ENCODE measurements around the gene AMZ2. TPM values are rescaled to one million over a fixed set of nuclear protein-coding genes. Genes with fewer than 3 reads are reported as not detected.

Gene AMZ2
- total RNA-seq, 2 experiments from 2014 or later = 120 to 134 TPM

DNA sequence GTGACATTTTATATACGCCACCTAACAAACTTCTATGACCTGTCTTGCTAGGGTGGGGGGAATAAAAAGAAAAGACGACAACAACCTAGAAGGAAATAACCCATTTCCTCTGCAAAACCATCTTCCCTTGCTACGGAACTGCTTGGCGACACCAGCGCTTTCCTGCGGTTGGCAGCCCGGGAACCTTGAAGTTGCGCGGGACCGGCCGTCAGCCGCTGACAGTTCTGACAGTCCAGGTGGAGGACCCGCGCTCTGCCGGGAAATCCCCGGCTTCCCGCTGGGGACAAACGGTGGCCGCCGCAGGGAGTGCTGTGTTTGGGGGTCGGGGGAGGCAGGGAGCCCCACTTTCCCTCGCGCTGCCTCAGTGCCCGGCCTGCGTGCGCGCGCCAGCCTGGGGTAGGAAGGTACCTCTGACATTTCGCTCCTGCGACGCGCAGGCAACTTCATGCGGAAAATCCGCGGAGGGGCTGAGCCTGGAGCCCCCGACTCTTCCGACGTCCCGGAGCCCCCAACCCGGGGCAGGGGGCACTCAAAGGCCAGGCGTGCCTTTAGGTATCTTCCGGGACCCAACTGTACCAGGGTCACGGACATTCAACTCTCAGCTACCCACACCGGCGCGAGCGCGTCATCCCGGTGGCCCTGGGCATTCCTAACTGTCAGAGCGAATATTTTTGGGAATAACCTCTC lies 42.6 kb downstream of the AMZ2 start:
- H3K4me3 Mint-ChIP-seq = peak overlapping the region; percentile 97
- peak; percentile 67 for DNase-seq
- no peaks in the 10 kb centered on the region for H3K27me3 Mint-ChIP-seq
- peaks cover 18% of the 10 kb centered on the region for H3K36me3 Mint-ChIP-seq
- H3K9me3 Mint-ChIP-seq = peaks cover 2% of the 10 kb centered on the region
- peaks cover 43% of the 10 kb centered on the region for H3K4me1 Mint-ChIP-seq
- peak overlapping the region; percentile 98 for H3K27ac Mint-ChIP-seq

GRCh38 chr17:68290955-68291835 lies 43.4 kb downstream of the AMZ2 start, which contains the start of the genes ARSG and SLC16A6:
Gene ARSG (plus strand): TSS chr17:68291495. CDS start chr17:68307494, 15,999 bp downstream.
Gene SLC16A6 (minus strand): TSS chr17:68291127. CDS start chr17:68278320, 12,807 bp downstream.
- DNase-seq = peak; percentile 90
- peaks cover 18% of the 10 kb centered on the region for H3K36me3 Mint-ChIP-seq
- no peaks in the 10 kb centered on the region for H3K27me3 Mint-ChIP-seq
- peak within 1 kb of the TSS; percentile 98 for H3K27ac Mint-ChIP-seq
- peaks cover 2% of the 10 kb centered on the region for H3K9me3 Mint-ChIP-seq
- H3K4me3 Mint-ChIP-seq = peak within 1 kb of the TSS; percentile 97
- peaks cover 47% of the 10 kb centered on the region for H3K4me1 Mint-ChIP-seq

- Mint-ChIP-seq H3K27ac (peak overlapping the region; percentile 91), H3K4me1 (peaks cover 55% of the 10 kb centered on the region), H3K27me3 (no peaks in the 10 kb centered on the region), H3K36me3 (peaks cover 19% of the 10 kb centered on the region), H3K9me3 (peaks cover 2% of the 10 kb centered on the region), H3K4me3 (peak overlapping the region; percentile 84)
- DNase-seq = peak; percentile 91
Measured at GRCh38 chr17:68291836-68292688, 44.2 kb downstream of the AMZ2 start.

GRCh38 chr17:68292689-68293040 lies 44.8 kb downstream of the AMZ2 start:
- H3K9me3 Mint-ChIP-seq = peaks cover 2% of the 10 kb centered on the region
- peak overlapping the region; percentile 84 for H3K4me3 Mint-ChIP-seq
- peaks cover 60% of the 10 kb centered on the region for H3K4me1 Mint-ChIP-seq
- H3K36me3 Mint-ChIP-seq = peaks cover 23% of the 10 kb centered on the region
- peak overlapping the region; percentile 91 for H3K27ac Mint-ChIP-seq
- DNase-seq = no peak
- no peaks in the 10 kb centered on the region for H3K27me3 Mint-ChIP-seq

GRCh38 chr17:68293490-68294195 lies 45.8 kb downstream of the AMZ2 start:
- Mint-ChIP-seq H3K9me3 (peaks cover 2% of the 10 kb centered on the region), H3K27me3 (no peaks in the 10 kb centered on the region), H3K4me3 (no peak overlapping the region), H3K36me3 (peaks cover 19% of the 10 kb centered on the region), H3K4me1 (peaks cover 60% of the 10 kb centered on the region), H3K27ac (no peak overlapping the region)
- DNase-seq = no peak

DNA sequence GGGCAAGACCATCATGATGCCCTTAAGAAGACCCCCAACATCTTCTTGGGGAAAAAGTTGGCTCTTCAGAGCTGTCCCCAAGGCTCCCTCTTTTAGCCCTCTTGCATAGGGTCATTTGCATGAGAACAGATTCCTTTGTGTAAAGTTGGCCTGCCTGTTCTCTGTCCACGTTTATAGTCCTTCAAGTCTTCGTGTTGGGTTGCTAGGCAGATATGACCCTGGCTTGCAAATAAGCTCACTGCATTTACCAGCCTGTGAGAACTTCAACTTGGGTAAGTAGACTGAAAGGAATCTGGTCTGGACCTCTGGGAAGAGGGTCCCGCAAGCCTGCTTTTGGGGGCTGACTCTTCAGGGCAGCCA lies 46.3 kb downstream of the AMZ2 start:
- H3K36me3 Mint-ChIP-seq = peaks cover 14% of the 10 kb centered on the region
- H3K4me1 Mint-ChIP-seq = peaks cover 55% of the 10 kb centered on the region
- no peak overlapping the region for H3K4me3 Mint-ChIP-seq
- DNase-seq = no peak
- H3K27me3 Mint-ChIP-seq = no peaks in the 10 kb centered on the region
- peaks cover 2% of the 10 kb centered on the region for H3K9me3 Mint-ChIP-seq
- no peak overlapping the region for H3K27ac Mint-ChIP-seq

DNA sequence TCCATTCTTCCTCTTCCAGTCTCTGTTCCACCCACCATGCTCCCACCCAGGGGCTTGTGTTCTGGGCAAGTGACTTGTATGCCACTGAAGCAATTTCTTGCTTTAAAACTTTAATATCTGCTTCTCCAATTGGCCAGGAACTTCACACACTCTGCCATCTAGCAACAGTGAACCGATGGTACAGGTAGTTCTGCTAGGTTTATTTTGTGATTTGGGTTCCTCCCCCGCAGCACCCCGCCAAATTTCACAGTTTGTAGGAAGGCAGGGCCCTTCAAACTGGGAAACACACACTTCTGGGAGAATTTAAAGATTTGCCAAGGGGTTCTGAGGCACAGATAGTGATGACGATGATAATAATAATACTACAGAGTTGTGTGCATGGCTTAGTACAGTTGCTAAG lies 46.8 kb downstream of the AMZ2 start:
- H3K4me3 Mint-ChIP-seq = no peak overlapping the region
- H3K27me3 Mint-ChIP-seq = no peaks in the 10 kb centered on the region
- peaks cover 15% of the 10 kb centered on the region for H3K36me3 Mint-ChIP-seq
- H3K9me3 Mint-ChIP-seq = peaks cover 2% of the 10 kb centered on the region
- H3K27ac Mint-ChIP-seq = no peak overlapping the region
- H3K4me1 Mint-ChIP-seq = peaks cover 50% of the 10 kb centered on the region
- DNase-seq = no peak

- H3K36me3 Mint-ChIP-seq = peaks cover 12% of the 10 kb centered on the region
- H3K27me3 Mint-ChIP-seq = no peaks in the 10 kb centered on the region
- peak; percentile 50 for DNase-seq
- no peak overlapping the region for H3K4me3 Mint-ChIP-seq
- no peak overlapping the region for H3K27ac Mint-ChIP-seq
- H3K4me1 Mint-ChIP-seq = peaks cover 46% of the 10 kb centered on the region
- peaks cover 2% of the 10 kb centered on the region for H3K9me3 Mint-ChIP-seq
Measured at GRCh38 chr17:68295086-68295485, 47.2 kb downstream of the AMZ2 start.

DNA sequence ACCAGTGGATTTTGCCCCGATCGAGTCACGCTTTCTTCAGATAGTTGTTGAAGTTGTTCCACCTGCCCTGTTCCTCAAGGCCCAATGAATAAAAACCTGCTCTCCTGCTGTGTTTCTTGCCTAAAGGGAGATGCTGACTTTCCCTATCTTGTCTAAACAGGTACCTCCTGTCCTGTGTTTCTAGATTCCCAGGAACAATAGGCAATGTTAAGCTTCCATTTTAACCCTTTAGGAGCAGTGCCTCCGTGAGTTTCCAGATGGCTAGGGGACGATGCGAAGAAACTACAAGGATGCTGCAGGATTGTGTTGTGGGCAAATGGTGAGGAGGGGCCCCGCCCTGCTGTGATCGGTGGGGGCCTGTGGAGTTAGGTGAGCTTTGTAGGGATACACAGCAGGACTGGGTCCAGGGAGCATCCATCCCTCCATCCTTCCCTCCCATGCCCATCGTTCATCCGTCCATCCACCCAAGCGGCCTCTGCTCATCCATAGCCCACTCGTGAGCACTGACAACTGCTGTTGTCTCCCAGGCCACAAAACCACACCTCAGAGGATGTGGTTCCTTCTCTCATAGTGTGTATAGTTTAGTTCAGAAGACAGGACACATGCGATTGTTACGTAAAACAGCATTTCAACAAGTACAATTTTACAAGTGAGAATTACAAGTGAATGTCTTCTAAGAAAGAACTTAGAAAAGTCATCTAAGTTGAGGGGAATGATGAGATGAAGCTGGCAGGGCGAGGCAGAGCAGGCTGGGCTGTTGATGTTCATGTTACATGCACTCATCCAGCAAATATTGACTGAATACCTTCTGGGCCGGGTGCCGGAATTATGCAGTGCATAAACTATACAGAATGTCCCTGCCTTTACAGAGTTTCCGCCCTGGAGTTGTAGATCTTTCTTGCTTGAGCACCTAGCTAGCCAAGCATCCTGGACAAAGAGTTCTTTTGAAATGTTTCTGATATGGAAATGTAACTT lies 48.7 kb downstream of the AMZ2 start:
- peaks cover 46% of the 10 kb centered on the region for H3K4me1 Mint-ChIP-seq
- no peaks in the 10 kb centered on the region for H3K27me3 Mint-ChIP-seq
- peak overlapping the region; percentile 62 for H3K4me3 Mint-ChIP-seq
- H3K9me3 Mint-ChIP-seq = peaks cover 2% of the 10 kb centered on the region
- peak; percentile 64 for DNase-seq
- peak overlapping the region; percentile 80 for H3K27ac Mint-ChIP-seq
- peaks cover 8% of the 10 kb centered on the region for H3K36me3 Mint-ChIP-seq

DNA sequence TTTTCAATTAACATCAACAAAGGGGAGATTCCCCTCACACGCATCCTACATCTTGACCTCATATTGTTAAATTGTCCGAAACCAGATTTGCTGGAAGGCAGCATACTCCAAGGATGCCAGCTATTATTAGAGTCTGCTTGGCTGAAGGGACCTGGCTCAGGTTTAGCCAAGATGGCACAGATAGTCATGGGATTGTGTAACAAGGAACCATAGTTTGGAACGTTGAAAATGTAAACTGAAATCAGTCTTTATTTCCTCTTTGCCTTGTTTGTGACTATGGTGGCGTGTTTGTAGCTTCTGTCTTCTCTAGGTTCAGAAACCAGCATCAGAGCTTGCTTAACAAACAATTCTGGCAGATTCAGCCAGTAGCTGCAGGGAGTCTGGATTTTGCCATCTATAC lies 49.4 kb downstream of the AMZ2 start:
- no peaks in the 10 kb centered on the region for H3K27me3 Mint-ChIP-seq
- H3K27ac Mint-ChIP-seq = peak overlapping the region; percentile 80
- peaks cover 2% of the 10 kb centered on the region for H3K9me3 Mint-ChIP-seq
- peaks cover 8% of the 10 kb centered on the region for H3K36me3 Mint-ChIP-seq
- peaks cover 51% of the 10 kb centered on the region for H3K4me1 Mint-ChIP-seq
- DNase-seq = no peak
- H3K4me3 Mint-ChIP-seq = peak overlapping the region; percentile 62

DNA sequence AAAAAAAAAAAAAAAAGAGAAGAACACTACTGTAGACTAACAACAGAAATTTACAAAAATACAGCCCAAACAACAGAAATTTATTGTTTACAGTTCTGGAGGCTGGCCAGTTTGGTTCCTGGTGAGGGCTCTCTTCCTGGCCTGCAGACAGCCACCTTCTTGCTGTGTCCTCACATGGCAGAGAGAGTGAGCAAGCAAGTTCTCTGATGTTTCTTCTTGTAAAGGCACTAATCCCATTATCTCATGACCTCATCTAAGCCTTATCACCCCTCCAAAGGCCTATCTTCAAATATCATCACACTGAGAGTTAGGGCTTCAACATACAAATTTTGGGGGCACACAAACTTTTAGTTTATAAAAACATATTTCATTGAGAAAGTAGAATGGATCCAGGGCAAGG lies 50.8 kb downstream of the AMZ2 start:
- H3K27ac Mint-ChIP-seq = no peak overlapping the region
- H3K4me3 Mint-ChIP-seq = no peak overlapping the region
- peaks cover 8% of the 10 kb centered on the region for H3K36me3 Mint-ChIP-seq
- H3K9me3 Mint-ChIP-seq = peaks cover 2% of the 10 kb centered on the region
- peaks cover 45% of the 10 kb centered on the region for H3K4me1 Mint-ChIP-seq
- no peaks in the 10 kb centered on the region for H3K27me3 Mint-ChIP-seq
- no peak for DNase-seq

DNA sequence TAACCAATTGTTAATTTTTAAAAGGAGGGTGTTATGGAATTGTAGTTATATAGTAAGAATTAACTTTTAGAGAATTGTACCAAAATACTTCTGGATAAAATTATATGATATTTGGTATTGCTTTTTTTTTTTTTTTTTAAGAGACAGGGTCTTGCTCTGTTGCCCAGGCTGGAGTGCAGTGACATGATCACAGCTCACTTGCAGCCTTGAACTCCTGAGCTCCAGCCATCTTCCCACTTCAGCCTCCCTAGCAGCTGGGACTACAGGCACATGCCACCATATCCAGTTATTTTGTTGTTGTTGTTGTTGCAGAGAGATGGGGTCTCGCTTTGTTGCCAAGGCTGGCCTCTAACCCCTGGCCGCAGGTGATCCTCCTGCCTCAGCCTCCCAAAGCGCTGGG lies 52.0 kb downstream of the AMZ2 start:
- peaks cover 37% of the 10 kb centered on the region for H3K4me1 Mint-ChIP-seq

DNA sequence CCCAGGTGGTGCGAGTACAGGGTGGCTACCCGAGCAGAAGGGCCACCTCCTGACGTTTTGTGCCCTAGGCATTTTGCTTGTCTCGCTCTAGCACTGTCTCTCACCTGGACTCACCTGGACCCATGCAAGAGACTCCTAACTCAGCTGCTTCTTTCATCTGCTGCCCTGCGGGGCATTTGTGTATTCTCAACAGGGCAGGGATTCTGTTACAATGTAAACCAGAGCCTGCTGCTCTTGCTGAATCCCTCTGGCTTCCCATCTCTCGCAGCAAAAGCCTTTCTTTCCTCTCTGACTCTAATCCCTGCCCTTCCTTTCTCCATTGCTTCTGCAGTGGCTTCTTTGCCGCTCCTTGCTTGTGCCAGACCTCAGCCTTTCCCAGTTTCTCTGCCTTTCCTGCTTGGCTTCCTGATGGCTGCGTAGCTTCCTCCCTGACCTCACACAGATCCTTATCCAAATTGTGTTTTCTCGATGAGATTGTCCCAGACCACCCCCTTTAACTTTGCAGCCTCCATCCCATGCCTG lies 53.7 kb downstream of the AMZ2 start:
- DNase-seq = no peak
- H3K4me3 Mint-ChIP-seq = no peak overlapping the region
- H3K27me3 Mint-ChIP-seq = no peaks in the 10 kb centered on the region
- H3K36me3 Mint-ChIP-seq = peaks cover 5% of the 10 kb centered on the region
- H3K4me1 Mint-ChIP-seq = peaks cover 29% of the 10 kb centered on the region
- no peaks in the 10 kb centered on the region for H3K9me3 Mint-ChIP-seq
- no peak overlapping the region for H3K27ac Mint-ChIP-seq

More for the DNA sequence above, 52.0 kb downstream of the AMZ2 start:
- Mint-ChIP-seq H3K27me3 (no peaks in the 10 kb centered on the region), H3K9me3 (peaks cover 2% of the 10 kb centered on the region), H3K36me3 (peaks cover 7% of the 10 kb centered on the region), H3K4me3 (no peak overlapping the region), H3K27ac (no peak overlapping the region)
- DNase-seq = no peak
